IMR-90 (cell line): ENCODE measurements around the gene GRIK5.

Experiments used
- BHLHE40 ChIP-seq: fragments of 150-350 bp; IDR thresholded peaks from 2 replicates; pipeline ENCODE4 v1.6.1; 2016; ENCODE audit warnings: mild to moderate bottlenecking, low read depth, low read length
- CEBPB ChIP-seq: IDR thresholded peaks from 2 replicates; pipeline ENCODE4 v1.6.1; 2012; ENCODE audit warnings: low read depth, low read length, improper control_type of control experiment
- CTCF ChIP-seq: conservative IDR thresholded peaks from 2 replicates; pipeline ENCODE4 v1.5.1; 2012; ENCODE audit warnings: mild to moderate bottlenecking, low read depth, low read length, improper control_type of control experiment
- MAFK ChIP-seq: IDR thresholded peaks from 2 replicates; pipeline ENCODE4 v1.6.1; 2012; ENCODE audit warnings: low read depth, low read length, improper control_type of control experiment
- MAZ ChIP-seq: IDR thresholded peaks from 2 replicates; pipeline ENCODE4 v1.6.1; 2012; ENCODE audit warnings: low read depth, mild to moderate bottlenecking, low read length, improper control_type of control experiment, moderate library complexity, borderline replicate concordance
- POLR2A ChIP-seq: IDR thresholded peaks from 2 replicates; pipeline ENCODE4 v1.6.1; 2012; ENCODE audit warnings: mild to moderate bottlenecking, low read depth, low read length
- RAD21 ChIP-seq: IDR thresholded peaks from 2 replicates; pipeline ENCODE4 v1.6.1; 2012; ENCODE audit warnings: low read length, improper control_type of control experiment
- RCOR1 ChIP-seq: IDR thresholded peaks from 2 replicates; pipeline ENCODE4 v1.6.1; 2012; ENCODE audit warnings: mild to moderate bottlenecking, low read length, improper control_type of control experiment; ENCODE audit not compliant: insufficient replicate concordance
- SMC3 ChIP-seq: fragments of 150-350 bp; IDR thresholded peaks from 2 replicates; pipeline ENCODE4 v1.6.1; 2016; ENCODE audit warnings: low read depth, mild to moderate bottlenecking, antibody characterized with exemption, low read length, moderate library complexity
- USF2 ChIP-seq: fragments of 150-350 bp; IDR thresholded peaks from 2 replicates; pipeline ENCODE4 v1.6.1; 2017; ENCODE audit warnings: mild to moderate bottlenecking, antibody characterized with exemption, low read length, low read depth

DNA sequence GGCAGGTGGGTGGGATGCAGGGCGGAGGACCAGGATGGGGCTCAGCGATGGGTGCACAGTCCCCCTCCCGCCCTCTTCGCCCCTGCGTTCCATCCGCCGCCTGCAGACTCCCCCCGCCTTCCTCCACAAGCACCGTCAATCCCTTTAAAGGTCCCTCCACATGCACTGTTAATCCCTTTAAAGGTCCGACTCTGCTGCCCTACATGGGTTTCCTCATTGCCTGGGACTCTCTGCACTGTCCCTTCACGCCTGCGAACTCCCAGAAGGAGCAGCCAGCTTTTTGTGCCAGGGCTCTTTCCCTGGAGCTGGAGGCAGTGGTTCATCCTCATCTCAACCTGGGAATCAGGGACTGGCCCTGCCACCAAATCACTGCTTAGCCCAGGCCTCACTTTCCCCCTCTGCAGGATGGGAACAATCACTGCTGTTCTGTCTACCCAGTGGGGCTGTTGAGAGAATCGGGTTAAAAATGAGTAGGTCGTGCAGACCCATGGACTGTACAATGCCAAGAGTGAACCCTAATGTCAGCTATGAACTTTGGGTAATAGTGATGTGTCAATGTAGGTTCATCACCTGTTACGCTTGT is 26.3 kb upstream of the GRIK5 start:
- no peak for TF ChIP-seq POLR2A
- no peak for TF ChIP-seq SMC3
- no peak for TF ChIP-seq RAD21
- TF ChIP-seq CTCF = no peak
- TF ChIP-seq CEBPB = no peak
- no peak for TF ChIP-seq RCOR1
- TF ChIP-seq MAFK = no peak
- no peak for TF ChIP-seq BHLHE40
- no peak for TF ChIP-seq MAZ
- TF ChIP-seq USF2 = no peak
